Testis (tissue), 2 donors: Measurements from ENCODE around the gene RFC5.

Source experiments
- POLR2A ChIP-seq: fragments of 450-650 bp; IDR thresholded peaks from one replicate; pipeline ENCODE4 v1.6.1; 2017; ENCODE audit warnings: antibody characterized with exemption, mild to moderate bottlenecking, moderate library complexity
- TF ChIP-seq, protein P1 (sequence below), 3 experiments: fragments of 450-650 bp in 2 of 3; fragments of 200-600 bp in 1 of 3; sonication (generic) in 1 of 3; IDR thresholded peaks; one replicate each; pipeline ENCODE4 v1.5.1; 2016 to 2019; ENCODE audit warnings: antibody characterized with exemption in 3 of 3, mild to moderate bottlenecking in 2 of 3, moderate library complexity in 1 of 3

DNA sequence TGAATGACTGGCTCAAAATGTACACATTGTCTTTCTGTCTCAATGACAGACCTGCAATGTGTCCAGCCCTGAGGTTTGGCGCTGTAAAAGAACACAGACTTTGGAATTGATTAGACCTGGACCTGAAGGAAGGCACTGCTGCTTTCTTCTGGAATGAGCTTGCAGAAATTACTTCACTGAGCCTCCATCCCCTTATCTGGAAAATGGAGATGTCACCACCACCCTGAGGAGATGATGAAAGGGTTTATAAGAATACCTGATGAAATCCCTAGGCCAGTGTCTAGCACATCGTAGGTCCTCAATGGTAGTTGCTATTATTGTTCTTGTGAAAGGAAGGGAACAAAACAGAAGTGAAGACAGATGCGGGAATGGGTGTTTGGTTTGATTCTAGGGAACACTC is 54.1 kb downstream of the RFC5 start:
- TF ChIP-seq, protein P1, sequence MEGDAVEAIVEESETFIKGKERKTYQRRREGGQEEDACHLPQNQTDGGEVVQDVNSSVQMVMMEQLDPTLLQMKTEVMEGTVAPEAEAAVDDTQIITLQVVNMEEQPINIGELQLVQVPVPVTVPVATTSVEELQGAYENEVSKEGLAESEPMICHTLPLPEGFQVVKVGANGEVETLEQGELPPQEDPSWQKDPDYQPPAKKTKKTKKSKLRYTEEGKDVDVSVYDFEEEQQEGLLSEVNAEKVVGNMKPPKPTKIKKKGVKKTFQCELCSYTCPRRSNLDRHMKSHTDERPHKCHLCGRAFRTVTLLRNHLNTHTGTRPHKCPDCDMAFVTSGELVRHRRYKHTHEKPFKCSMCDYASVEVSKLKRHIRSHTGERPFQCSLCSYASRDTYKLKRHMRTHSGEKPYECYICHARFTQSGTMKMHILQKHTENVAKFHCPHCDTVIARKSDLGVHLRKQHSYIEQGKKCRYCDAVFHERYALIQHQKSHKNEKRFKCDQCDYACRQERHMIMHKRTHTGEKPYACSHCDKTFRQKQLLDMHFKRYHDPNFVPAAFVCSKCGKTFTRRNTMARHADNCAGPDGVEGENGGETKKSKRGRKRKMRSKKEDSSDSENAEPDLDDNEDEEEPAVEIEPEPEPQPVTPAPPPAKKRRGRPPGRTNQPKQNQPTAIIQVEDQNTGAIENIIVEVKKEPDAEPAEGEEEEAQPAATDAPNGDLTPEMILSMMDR (IDR thresholded peaks at IDR 0.05): no peak
- TF ChIP-seq POLR2A: no peak
